Hepatocyte (in vitro differentiated cells): Measurements from ENCODE around the gene ANKRD62.

Experiments used
- EZH2 ChIP-seq: fragments of 200-600 bp; sonication (generic); IDR thresholded peaks from 2 replicates; pipeline ENCODE4 v1.6.1; 2016; ENCODE audit warnings: antibody characterized with exemption, mild to moderate bottlenecking, borderline replicate concordance
- EZH2phosphoT487 ChIP-seq: fragments of 200-600 bp; sonication (generic); IDR thresholded peaks from one replicate; pipeline ENCODE4 v1.6.1; 2018; ENCODE audit warnings: antibody characterized with exemption, mild to moderate bottlenecking, low read depth, moderate library complexity; ENCODE audit not compliant: unreplicated experiment, severe bottlenecking
- TF ChIP-seq, protein P1 (sequence below): fragments of 200-600 bp; sonication (generic); IDR thresholded peaks from 2 replicates; pipeline ENCODE4 v1.5.1; 2016; ENCODE audit warnings: antibody characterized with exemption, mild to moderate bottlenecking; ENCODE audit not compliant: poor library complexity

DNA sequence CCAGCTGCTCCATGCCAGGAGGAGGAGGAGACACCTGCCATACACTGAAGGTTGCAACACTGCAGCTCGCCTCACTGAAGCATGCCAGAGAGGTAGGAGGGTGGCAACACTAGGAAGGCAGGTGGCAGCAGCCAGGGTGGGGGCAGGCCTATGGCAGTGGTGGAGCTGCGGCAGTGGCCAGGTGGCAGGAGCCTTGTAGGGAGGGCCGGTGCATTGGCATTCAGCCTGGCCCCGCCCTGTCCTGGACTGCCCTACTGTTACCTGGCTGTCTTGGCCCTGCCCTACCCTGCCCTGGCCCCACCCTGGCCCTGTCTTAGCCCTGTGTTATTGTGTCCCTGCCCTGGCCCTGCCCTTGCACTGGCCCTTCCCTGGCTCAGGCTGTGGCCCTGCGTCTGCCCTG, 7.4 kb upstream of the ANKRD62 start:
- TF ChIP-seq, protein P1, sequence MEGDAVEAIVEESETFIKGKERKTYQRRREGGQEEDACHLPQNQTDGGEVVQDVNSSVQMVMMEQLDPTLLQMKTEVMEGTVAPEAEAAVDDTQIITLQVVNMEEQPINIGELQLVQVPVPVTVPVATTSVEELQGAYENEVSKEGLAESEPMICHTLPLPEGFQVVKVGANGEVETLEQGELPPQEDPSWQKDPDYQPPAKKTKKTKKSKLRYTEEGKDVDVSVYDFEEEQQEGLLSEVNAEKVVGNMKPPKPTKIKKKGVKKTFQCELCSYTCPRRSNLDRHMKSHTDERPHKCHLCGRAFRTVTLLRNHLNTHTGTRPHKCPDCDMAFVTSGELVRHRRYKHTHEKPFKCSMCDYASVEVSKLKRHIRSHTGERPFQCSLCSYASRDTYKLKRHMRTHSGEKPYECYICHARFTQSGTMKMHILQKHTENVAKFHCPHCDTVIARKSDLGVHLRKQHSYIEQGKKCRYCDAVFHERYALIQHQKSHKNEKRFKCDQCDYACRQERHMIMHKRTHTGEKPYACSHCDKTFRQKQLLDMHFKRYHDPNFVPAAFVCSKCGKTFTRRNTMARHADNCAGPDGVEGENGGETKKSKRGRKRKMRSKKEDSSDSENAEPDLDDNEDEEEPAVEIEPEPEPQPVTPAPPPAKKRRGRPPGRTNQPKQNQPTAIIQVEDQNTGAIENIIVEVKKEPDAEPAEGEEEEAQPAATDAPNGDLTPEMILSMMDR = no peak
- TF ChIP-seq EZH2 (no peak), EZH2phosphoT487 (no peak)
